ENCODE data around the gene POU3F1.
"Not testable (repeated sequence)": the region's sequence is repeated elsewhere in the genome, so short reads cannot be mapped to it uniquely, and the experiment has no call there.

The POU3F1 gene

GRCh38 chr1:38046884-38047602 lies 450 bp upstream of the POU3F1 start:
- DNase-seq, result peak; percentile 88

GRCh38 chr1:38045401-38046332 lies 926 bp downstream of the POU3F1 start:
- DNase-seq, result no peak

GRCh38 chr1:38044221-38045215 lies 2.1 kb downstream of the POU3F1 start:
- no peak for DNase-seq

DNA sequence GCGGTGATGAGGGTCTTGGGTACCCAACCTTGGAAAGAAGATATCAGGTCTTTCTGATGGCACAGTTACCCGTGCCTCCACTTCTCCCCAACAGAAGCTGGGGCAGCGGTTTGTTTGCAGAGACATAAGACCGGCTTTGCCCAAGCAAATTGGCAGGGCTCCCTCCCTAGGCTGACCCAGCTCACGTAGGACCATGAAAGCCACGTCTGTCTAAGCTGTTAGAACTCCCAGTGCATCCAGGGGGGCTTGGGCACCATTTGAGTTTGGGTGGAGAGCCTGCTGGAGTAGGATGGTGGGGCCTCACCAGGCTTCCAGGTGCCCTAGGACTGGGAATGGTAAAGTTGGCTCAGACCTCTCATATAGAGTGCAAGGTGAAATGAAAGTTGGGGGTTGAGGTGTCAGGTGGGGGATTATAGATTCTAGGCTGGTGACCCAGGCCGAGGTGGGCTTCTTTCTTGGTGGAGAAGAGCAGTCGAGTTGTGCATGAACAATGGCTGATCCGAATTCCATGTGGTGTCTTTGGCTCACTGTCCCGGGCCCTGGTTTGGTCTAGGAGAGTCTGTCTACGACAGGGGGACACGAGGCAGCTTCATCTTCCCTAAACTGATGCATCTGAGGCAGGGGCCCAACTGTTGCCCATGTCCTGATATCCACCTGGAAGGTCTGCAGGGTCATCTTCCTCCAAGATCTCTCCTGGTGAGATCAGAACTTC lies 3.4 kb downstream of the POU3F1 start:
- DNase-seq, result no peak

GRCh38 chr1:38041936-38042834 lies 4.4 kb downstream of the POU3F1 start:
- no peak for DNase-seq

- no peak for DNase-seq
Measured at GRCh38 chr1:38039331-38040088, 7.1 kb downstream of the POU3F1 start.

DNA sequence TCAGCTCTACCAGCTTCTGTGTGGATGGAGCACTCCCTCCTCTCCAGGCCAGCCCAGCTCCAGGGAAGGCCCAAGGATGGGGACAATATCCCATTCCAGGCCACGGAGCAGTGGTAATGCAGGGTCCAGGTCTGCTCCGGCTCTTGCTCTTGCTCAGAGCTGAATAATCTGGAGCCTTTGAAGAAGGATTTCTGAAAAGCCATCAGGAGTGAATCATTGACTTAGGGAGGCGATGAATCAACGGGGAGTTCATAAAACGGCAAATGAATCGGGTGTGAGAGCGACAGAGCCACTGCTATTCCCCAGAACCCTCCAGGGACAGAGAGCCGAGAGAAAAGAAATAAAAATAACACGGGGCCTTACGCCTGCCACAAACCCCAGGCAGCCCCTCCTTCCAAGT lies 7.7 kb downstream of the POU3F1 start:
- DNase-seq, result no peak

- no peak for DNase-seq
Measured at GRCh38 chr1:38037221-38037939, 9.2 kb downstream of the POU3F1 start.

DNA sequence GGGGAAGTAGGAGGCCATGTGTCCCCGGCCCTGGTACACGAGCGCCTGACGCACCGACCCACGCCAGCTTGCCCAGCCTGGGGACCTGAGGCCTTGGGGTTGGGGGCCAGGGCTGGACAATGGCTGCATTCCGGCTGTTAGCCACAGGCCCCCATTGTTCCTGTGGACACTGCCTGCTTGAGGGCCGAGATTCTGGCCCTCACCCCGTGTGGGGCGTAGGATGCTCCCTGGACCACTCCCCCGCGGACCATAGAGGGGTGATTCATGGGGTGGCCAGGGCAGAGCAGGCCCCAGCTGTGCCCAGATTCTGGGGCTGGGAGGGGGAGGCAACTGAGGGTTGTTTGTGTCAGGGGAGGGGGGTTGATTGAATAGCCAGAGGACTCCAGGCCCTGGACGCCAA lies 11.7 kb downstream of the POU3F1 start:
- no peak for DNase-seq

DNA sequence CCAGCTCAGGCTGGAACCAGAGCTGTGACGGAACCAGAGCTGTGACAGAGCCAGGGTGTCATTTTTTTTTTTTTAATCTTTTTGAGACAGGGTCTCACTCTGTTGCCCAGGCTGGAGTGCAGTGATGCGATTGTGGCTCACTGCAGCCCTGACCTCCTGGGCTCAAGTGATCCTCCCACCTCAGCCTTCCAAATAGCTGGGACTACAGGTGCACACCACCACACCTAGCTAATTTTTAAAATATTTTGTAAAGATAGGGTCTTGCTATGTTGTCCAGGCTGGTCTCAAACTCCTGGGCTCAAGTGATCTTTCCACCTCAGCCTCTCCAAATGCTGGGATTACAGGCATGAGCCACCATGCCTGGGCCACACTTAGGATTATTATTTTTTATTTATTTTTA lies 13.6 kb downstream of the POU3F1 start:
- DNase-seq, result not testable (repeated sequence)

DNA sequence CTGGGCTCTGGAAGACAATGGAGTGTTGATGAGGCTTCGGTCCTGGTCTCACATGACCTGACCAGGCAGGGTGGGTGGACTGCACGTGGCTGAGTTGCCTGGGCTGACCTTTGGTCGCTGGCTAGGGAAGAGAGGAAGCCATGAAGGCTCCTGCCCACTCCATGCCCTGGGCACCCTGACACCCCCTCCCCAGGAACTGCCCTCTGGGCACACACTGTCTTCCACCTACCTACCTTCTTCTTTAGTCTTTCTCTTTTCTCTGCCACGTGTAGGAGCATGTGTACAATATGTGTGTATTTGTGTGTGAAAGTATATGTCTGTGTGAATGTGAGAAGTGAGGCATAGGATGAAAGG lies 15.1 kb downstream of the POU3F1 start:
- DNase-seq, result no peak

DNA sequence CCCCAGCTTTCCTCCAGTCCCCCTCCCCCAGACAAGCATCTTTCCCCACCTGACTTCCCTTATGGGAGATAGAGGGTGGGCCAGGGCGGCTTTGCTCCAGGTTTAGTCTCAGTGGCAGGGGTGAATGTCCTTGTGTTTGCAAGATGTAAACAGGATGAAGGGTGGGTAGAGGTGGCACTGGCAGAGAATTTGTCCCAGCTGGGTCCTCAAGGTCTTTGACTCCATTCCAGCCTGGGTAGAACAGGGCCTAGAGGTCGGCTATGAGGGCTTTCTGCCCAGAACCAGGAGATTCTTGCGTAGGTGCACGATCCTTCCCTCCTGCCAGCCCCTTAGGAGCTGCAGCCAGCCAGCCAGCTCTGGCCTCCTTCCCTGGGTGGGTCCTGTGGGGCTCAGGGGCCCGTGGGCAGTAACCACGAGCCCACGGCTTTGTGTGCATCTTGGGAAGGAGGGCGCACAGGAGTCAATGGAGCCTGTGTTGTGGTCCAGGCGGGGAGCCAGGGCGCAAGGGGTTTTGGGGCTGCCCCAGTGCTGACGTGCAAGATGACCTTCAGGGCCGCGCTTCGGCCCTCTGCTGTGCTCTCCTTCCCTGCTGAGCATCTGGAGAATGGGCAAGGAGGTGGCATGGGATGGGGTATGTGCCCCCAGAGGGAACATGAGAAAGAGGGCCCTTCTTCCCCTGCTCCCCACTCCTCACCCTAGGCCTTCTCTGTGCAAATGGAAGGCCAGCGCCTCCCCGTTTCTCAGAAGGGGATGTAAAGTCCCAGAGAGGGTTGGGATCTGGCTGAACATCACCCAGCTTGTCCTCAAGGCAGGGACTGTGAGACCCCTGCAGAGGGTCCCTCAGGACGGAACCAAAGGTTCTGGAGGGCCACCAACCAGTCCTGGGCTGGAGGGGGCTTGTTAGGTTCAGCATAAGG lies 15.7 kb downstream of the POU3F1 start:
- DNase-seq, result no peak

DNA sequence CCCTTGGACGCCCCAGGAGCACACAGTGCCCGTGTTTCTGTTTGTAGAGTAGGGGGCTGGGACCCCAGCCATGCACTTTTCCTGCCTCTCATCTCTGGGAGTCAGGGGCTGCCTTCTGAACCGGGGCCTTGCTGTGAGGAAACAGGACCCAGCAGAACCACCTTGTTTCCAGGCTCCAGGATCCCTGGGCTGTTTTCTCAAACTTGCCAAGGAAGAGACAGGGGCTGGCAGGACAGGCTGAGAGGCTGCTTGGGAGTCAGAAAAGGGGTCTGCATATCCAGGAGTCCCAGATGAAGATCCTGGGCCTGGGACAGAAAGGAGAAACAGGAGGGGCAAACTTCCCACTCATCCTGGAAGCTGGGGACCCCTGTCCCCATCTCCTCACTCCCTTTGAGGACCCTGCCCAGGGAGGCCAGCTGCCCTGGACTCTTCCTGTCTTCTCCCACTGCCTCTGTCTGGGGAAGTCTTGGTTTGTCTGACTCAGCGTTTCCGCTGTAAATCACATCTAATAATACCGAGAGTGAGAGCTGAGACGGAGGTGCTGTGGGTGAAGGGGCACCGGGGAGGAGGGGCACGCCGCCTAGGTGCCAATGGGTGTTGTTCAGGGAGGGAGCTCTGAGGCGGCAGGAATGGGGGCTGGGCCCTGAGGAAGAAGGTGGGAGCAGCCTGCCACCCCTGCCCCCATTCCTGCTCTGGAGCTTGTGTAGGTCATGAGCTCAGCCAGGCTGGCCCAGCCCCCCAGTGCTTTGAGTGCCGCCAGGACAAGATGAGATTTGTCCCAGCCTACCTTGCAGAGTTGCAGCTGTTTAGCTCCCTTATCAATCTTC lies 16.7 kb downstream of the POU3F1 start:
- DNase-seq, result peak; percentile 64

- peak; percentile 68 for DNase-seq
Measured at GRCh38 chr1:38029081-38029681, 17.4 kb downstream of the POU3F1 start.

DNA sequence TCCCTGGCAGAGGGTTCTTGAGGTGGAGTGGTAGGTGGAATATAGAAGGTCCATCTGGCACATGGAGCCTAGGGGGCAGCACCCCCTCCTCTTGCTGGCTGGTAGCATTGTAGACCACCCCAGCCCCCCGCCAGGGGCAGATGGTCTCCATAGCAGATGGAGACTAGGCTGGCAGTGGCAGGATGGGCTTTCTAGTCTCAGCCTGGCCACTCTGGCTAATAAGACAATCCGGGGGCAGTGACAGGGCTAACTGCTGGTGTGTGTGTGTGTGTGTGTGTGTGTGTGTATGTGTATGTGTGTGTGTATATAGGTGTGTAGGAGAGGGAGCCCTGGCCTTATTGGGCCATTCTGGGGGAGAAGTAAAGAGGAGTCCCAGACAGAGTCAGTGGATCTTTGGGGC lies 17.9 kb downstream of the POU3F1 start:
- DNase-seq, result no peak

DNA sequence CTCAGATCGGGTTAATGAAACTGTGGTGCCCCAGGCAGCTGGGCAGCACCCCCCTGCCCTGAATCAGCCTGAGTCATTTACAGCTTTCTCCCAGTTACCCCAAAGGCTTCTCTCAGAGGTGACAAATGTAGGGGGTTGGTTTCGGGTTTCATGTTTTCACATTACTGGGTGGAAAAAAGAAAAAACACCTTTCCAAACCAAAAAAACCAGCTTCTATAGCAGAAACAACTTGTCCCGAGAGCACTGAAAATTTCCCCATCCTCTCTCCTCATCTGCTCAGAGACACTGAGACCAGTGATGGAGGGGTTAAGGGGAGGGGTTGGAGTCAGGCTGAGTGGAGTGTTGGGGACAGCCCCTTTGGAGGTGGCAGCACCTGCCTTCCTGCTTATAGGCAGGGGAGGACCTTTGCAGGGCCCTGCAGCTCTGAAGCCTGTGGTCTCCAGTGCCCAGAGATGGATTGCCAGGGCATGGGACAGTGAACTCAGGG lies 18.4 kb downstream of the POU3F1 start:
- DNase-seq, result peak; percentile 51
